OCI-M2 (cell line): ENCODE measurements around the gene SLC31A2.

ENCODE experiments used
- DNase-seq: peaks from one replicate; lab custom pipeline; 2025; ENCODE audit not compliant: unreplicated experiment; lab: John Stamatoyannopoulos, UW

SLC31A2 gene

GRCh38 chr9:113184539-113184938, 33.7 kb downstream of the SLC31A2 start:
- DNase-seq: no peak

- no peak for DNase-seq
Measured at GRCh38 chr9:113185271-113185670, 34.5 kb downstream of the SLC31A2 start.

GRCh38 chr9:113186137-113186755, 35.4 kb downstream of the SLC31A2 start:
- no peak for DNase-seq

- no peak for DNase-seq
Measured at GRCh38 chr9:113187929-113188595, 37.3 kb downstream of the SLC31A2 start.

- DNase-seq: no peak
Measured at GRCh38 chr9:113192455-113192854, 41.6 kb downstream of the SLC31A2 start.

GRCh38 chr9:113199683-113200329, 49.0 kb downstream of the SLC31A2 start:
- no peak for DNase-seq

- DNase-seq: no peak
Measured at GRCh38 chr9:113205432-113205831, 54.6 kb downstream of the SLC31A2 start.

- DNase-seq: no peak
Measured at GRCh38 chr9:113205861-113206260, 55.1 kb downstream of the SLC31A2 start.

GRCh38 chr9:113210815-113211214, 60.0 kb downstream of the SLC31A2 start:
- no peak for DNase-seq
